GM18858 (cell line): Measurements from ENCODE around the gene DEPP1.

Experiments used
- ATAC-seq: cut with Tn5 transposase; IDR thresholded peaks from one replicate; pipeline ENCODE4 v1.9.1; 2021; ENCODE audit not compliant: unreplicated experiment

The DEPP1 gene

DNA sequence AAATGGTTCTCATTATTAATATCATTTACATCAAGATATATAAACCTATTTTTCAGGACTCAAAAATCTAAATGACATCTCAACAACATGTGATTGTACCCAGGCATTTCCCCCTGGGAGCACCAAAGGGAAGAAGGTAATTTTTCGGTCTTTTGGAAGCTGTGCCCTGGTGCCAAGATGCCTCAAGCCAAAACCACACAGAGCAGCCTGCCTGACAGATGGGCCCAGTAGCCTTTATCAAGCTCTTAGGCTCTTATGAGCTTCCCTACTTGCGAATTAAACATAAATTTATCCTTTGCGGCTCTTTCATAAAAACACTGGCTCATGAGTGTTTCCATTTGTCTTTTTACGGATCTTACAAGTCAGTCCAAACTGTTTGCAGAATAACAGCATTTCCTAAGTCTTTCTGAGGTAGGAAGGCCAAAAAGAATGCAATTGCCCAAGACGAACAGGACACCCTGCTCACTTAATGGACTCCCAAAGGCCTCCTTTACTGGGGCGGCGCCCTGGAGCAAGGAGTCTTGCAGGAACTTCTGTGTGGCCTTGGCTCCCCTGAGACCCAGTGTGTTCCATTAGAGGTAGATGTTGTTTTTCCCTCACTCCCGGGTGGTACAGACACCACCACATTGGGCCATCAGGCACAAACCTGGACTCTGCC, 23.1 kb downstream of the DEPP1 start:
- ATAC-seq, result no peak

- no peak for ATAC-seq
These were observed 23.6 kb downstream of the DEPP1 start for GRCh38 chr10:44954962-44955361.

- no peak for ATAC-seq
These were observed 24.6 kb downstream of the DEPP1 start for GRCh38 chr10:44954042-44954441.

- ATAC-seq, result no peak
These were observed 25.8 kb downstream of the DEPP1 start for GRCh38 chr10:44952779-44953231.

DNA sequence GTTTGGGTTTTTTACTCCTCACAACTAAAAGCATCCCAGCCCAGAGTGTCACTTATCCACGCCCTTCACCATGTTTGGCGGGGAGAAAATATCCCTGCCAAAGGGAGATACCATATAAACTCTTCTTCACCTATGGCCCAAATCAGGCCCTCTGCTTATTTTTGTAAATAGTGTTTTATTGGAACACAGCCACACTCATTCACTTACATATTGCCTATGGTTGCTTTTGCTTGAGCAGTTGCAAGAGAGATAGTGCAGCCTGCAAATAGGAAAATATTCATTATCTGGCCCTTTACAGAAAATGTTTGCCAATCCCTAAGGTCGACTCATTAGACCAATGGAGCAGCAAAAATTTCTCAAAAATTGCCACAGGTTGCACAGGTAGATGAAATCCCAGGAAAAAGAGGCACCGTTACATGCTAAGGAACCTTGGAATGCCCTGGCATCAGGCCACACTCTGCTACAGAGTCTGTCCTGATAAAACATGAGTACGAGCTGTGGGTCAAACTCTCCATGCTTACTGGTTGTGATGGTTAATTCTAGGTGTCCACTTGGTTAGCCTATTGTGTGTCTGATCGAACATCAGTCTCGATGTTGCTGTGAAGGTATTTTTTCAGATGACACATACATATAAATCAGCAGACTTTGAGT, 26.9 kb downstream of the DEPP1 start:
- ATAC-seq, result no peak

GRCh38 chr10:44950326-44951225, 28.0 kb downstream of the DEPP1 start:
- no peak for ATAC-seq

DNA sequence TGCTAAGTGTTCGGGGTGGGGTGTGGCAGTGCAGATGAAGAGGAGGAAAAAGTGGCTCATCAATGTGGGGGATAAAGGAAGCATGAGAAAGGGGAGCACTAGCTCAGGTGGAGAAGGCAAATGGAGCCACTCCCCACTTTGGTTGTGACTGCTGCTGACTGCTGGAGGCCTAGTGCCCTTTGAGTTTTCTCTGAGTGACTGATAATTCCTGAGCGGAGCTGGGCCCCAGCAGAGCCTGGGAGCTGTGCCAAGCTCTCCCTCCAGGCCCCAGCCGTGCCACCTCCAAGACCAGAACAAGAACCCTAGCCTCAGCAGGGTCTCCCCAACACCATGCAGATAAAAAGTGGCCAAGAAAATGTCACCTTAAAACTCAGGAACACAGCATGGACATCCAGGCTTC, 28.7 kb downstream of the DEPP1 start:
- ATAC-seq, result no peak

- no peak for ATAC-seq
These were observed 29.3 kb downstream of the DEPP1 start for GRCh38 chr10:44949127-44949802.

GRCh38 chr10:44948642-44949041, 30.0 kb downstream of the DEPP1 start:
- ATAC-seq, result no peak

- ATAC-seq, result peak; percentile 72
These were observed 31.0 kb downstream of the DEPP1 start for GRCh38 chr10:44947371-44948152.

GRCh38 chr10:44946205-44946604, 32.4 kb downstream of the DEPP1 start:
- peak; percentile 45 for ATAC-seq

DNA sequence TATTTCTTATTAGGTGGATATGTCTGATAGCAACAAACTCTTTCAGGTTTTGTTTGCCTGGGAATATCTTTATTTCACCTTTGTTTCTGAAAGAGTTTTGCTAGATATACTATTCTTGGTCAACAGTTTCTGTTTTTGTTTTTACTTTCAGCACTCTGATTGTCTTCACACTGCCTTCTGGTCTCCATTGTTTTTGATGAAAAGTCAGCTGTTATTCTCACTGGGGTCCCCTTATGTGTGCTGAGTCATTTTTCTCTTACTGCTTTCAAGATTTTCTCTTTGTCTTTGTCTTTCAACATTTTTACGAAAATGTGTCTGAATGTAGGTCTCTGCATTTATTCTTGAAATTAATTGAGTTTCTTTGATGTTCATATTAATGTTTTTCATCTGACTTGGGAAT, 34.3 kb downstream of the DEPP1 start:
- ATAC-seq, result no peak

- no peak for ATAC-seq
These were observed 38.8 kb downstream of the DEPP1 start for GRCh38 chr10:44939691-44940401.

GRCh38 chr10:44938956-44939355, 39.7 kb downstream of the DEPP1 start:
- no peak for ATAC-seq

GRCh38 chr10:44937196-44938005, 41.2 kb downstream of the DEPP1 start:
- ATAC-seq, result no peak

- no peak for ATAC-seq
These were observed 42.2 kb downstream of the DEPP1 start for GRCh38 chr10:44936314-44936975.

GRCh38 chr10:44935966-44936295, 42.7 kb downstream of the DEPP1 start:
- no peak for ATAC-seq

GRCh38 chr10:44935201-44935965, 43.2 kb downstream of the DEPP1 start:
- no peak for ATAC-seq
